ENCODE results near the gene CEP112. TPM values are rescaled to one million over a fixed set of nuclear protein-coding genes. Genes with fewer than 3 reads are reported as not detected.

The CEP112 gene
- total RNA-seq, 1 donor from 2014 or later: 13.9 TPM

DNA sequence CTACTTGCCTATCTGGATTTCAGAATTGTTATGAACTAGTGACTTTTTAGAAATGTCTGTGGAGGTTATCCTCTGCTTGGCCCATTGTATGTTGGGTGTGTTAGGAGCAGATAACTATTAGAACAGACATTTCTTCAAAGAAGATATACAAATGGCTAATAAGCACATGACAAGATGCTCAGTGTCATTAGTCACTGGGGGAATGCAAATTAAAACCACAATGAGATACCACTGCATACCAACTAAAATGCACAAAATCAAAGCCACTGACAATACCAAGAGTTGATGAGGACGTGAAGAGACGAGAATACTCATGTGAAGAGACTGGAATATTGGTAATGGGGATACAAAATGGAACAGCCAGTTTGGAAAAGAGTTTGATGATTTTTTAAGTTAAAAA, 39.2 kb downstream of the CEP112 start:
- TF ChIP-seq CTCF (IDR thresholded peaks at IDR 0.05; ENCODE audit: insufficient read depth, low read depth, low read length): no peak
- no peak for TF ChIP-seq EZH2 (IDR thresholded peaks at IDR 0.05; ENCODE audit: insufficient read depth, low read length)
- Histone ChIP-seq H3K4me1 (ENCODE audit: insufficient read depth, low read length) (no peaks in the 10 kb centered on the region), H3K4me3 (ENCODE audit: insufficient read depth, low read depth, low read length) (no peak overlapping the region), H3K4me2 (ENCODE audit: low read length) (no peak overlapping the region), H3K27me3 (ENCODE audit: insufficient read depth, low read length) (no peaks in the 10 kb centered on the region), H3K36me3 (ENCODE audit: insufficient read depth, low read length) (no peaks in the 10 kb centered on the region), H3K9me3 (ENCODE audit: insufficient read depth, low read depth, low read length) (no peaks in the 10 kb centered on the region), H2AFZ (ENCODE audit: low read depth, low read length) (no peak overlapping the region), H3K27ac (ENCODE audit: low read depth, low read length) (no peak overlapping the region), H4K20me1 (ENCODE audit: insufficient read depth, low read length) (no peaks in the 10 kb centered on the region), H3K9ac (ENCODE audit: low read length) (no peak overlapping the region), H3K79me2 (ENCODE audit: insufficient read depth, low read length) (no peaks in the 10 kb centered on the region)
- H3K4me3 Mint-ChIP-seq (ENCODE audit: unreplicated experiment): no peak overlapping the region
- no peak overlapping the region for H3K27ac Mint-ChIP-seq (ENCODE audit: unreplicated experiment)
- DNase-seq (ENCODE audit: low read depth) (peak; percentile 53), FAIRE-seq (no peak)
- H3K4me1 Mint-ChIP-seq (ENCODE audit: low read depth, unreplicated experiment): peaks cover 1% of the 10 kb centered on the region
- peaks cover 3% of the 10 kb centered on the region for H3K9me3 Mint-ChIP-seq (ENCODE audit: unreplicated experiment)
- H3K27me3 Mint-ChIP-seq (ENCODE audit: low read depth, unreplicated experiment): no peaks in the 10 kb centered on the region
- peaks cover 12% of the 10 kb centered on the region for H3K36me3 Mint-ChIP-seq (ENCODE audit: low read depth, unreplicated experiment)

- no peak for TF ChIP-seq CTCF (IDR thresholded peaks at IDR 0.05; ENCODE audit: insufficient read depth, low read depth, low read length)
- TF ChIP-seq EZH2 (IDR thresholded peaks at IDR 0.05; ENCODE audit: insufficient read depth, low read length): no peak
- Histone ChIP-seq H3K27ac (ENCODE audit: low read depth, low read length) (no peak overlapping the region), H3K4me1 (ENCODE audit: insufficient read depth, low read length) (no peaks in the 10 kb centered on the region), H3K79me2 (ENCODE audit: insufficient read depth, low read length) (no peaks in the 10 kb centered on the region), H3K9ac (ENCODE audit: low read length) (no peak overlapping the region), H3K4me3 (ENCODE audit: insufficient read depth, low read depth, low read length) (no peak overlapping the region), H4K20me1 (ENCODE audit: insufficient read depth, low read length) (no peaks in the 10 kb centered on the region), H3K9me3 (ENCODE audit: insufficient read depth, low read depth, low read length) (no peaks in the 10 kb centered on the region), H3K36me3 (ENCODE audit: insufficient read depth, low read length) (no peaks in the 10 kb centered on the region), H3K27me3 (ENCODE audit: insufficient read depth, low read length) (no peaks in the 10 kb centered on the region), H3K4me2 (ENCODE audit: low read length) (no peak overlapping the region), H2AFZ (ENCODE audit: low read depth, low read length) (no peak overlapping the region)
- Mint-ChIP-seq H3K36me3 (ENCODE audit: low read depth, unreplicated experiment) (peaks cover 7% of the 10 kb centered on the region), H3K4me3 (ENCODE audit: unreplicated experiment) (no peak overlapping the region), H3K27ac (ENCODE audit: unreplicated experiment) (no peak overlapping the region), H3K4me1 (ENCODE audit: low read depth, unreplicated experiment) (peaks cover 1% of the 10 kb centered on the region), H3K9me3 (ENCODE audit: unreplicated experiment) (peaks cover 2% of the 10 kb centered on the region), H3K27me3 (ENCODE audit: low read depth, unreplicated experiment) (no peaks in the 10 kb centered on the region)
- no peak for DNase-seq (ENCODE audit: low read depth)
- FAIRE-seq: no peak
Observed at GRCh38 chr17:66150708-66151107, 41.2 kb downstream of the CEP112 start.

DNA sequence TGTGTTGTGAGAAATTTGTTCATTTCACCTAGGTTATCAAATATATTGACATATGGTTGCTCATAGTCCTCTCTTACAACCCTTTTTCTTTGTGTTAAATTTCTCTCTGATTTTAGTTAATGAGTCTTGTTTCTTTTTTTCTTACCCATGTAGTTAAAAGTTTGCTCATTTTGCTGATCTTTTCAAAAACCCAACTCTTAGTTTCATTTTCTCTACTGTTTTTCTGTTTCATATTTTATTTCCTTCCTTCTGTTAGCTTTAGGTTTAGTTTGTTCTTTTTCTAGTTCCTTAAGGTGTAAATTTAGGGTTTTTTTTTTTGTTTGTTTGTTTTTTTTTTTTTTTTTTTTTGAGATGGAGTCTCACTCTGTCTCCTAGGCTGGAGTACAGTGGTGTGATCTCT, 42.4 kb downstream of the CEP112 start:
- no peak for DNase-seq (ENCODE audit: low read depth)

More for the DNA sequence above, 42.4 kb downstream of the CEP112 start:
- H3K27ac Mint-ChIP-seq (ENCODE audit: unreplicated experiment): no peak overlapping the region
- no peak overlapping the region for H3K27ac ChIP-seq (ENCODE audit: low read depth, low read length)
- no peaks in the 10 kb centered on the region for H3K27me3 Mint-ChIP-seq (ENCODE audit: low read depth, unreplicated experiment)
- H3K4me3 ChIP-seq (ENCODE audit: insufficient read depth, low read depth, low read length): no peak overlapping the region
- H3K4me2 ChIP-seq (ENCODE audit: low read length): no peak overlapping the region
- H3K4me1 Mint-ChIP-seq (ENCODE audit: low read depth, unreplicated experiment): peaks cover 1% of the 10 kb centered on the region
- H2AFZ ChIP-seq (ENCODE audit: low read depth, low read length): no peak overlapping the region
- peaks cover 2% of the 10 kb centered on the region for H3K9me3 Mint-ChIP-seq (ENCODE audit: unreplicated experiment)
- H3K4me3 Mint-ChIP-seq (ENCODE audit: unreplicated experiment): no peak overlapping the region
- no peaks in the 10 kb centered on the region for H3K9me3 ChIP-seq (ENCODE audit: insufficient read depth, low read depth, low read length)
- FAIRE-seq: no peak
- peaks cover 3% of the 10 kb centered on the region for H3K36me3 Mint-ChIP-seq (ENCODE audit: low read depth, unreplicated experiment)
- TF ChIP-seq CTCF (IDR thresholded peaks at IDR 0.05; ENCODE audit: insufficient read depth, low read depth, low read length): no peak
- TF ChIP-seq EZH2 (IDR thresholded peaks at IDR 0.05; ENCODE audit: insufficient read depth, low read length): no peak
- no peaks in the 10 kb centered on the region for H3K79me2 ChIP-seq (ENCODE audit: insufficient read depth, low read length)
- no peaks in the 10 kb centered on the region for H3K4me1 ChIP-seq (ENCODE audit: insufficient read depth, low read length)
- H3K9ac ChIP-seq (ENCODE audit: low read length): no peak overlapping the region
- H3K27me3 ChIP-seq (ENCODE audit: insufficient read depth, low read length): no peaks in the 10 kb centered on the region
- no peaks in the 10 kb centered on the region for H4K20me1 ChIP-seq (ENCODE audit: insufficient read depth, low read length)
- H3K36me3 ChIP-seq (ENCODE audit: insufficient read depth, low read length): no peaks in the 10 kb centered on the region

Measured in astrocyte (in vitro differentiated cells and primary cell).